C4-2B (cell line): ENCODE measurements around the gene IL16.

Experiments used
- ZFX ChIP-seq: fragments of 450-650 bp; IDR thresholded peaks from 2 replicates; pipeline ENCODE4 v1.6.1; 2017
- TF ChIP-seq, protein P1 (sequence below): fragments of 450-650 bp; conservative IDR thresholded peaks from 2 replicates; pipeline ENCODE4 v1.5.1; 2017; ENCODE audit warnings: mild to moderate bottlenecking

DNA sequence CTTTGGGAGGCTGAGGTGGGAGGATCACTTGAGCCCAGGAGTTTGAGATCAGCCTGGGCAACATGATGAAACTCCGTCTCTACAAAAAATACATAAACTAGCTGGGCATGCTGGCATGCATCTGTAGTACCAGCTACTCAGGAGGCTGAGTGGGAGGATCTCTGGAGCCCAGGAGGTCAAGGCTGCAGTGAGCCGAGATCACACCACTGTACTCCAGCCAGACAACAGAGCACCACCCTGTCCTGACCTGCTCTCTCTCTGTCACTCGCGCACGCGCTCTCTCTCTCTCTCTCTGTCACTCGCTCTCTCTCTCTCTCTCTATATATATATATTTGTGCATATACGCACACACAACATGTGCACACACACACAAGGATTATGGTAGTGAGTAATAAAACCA, 61.8 kb downstream of the IL16 start:
- TF ChIP-seq, protein P1, sequence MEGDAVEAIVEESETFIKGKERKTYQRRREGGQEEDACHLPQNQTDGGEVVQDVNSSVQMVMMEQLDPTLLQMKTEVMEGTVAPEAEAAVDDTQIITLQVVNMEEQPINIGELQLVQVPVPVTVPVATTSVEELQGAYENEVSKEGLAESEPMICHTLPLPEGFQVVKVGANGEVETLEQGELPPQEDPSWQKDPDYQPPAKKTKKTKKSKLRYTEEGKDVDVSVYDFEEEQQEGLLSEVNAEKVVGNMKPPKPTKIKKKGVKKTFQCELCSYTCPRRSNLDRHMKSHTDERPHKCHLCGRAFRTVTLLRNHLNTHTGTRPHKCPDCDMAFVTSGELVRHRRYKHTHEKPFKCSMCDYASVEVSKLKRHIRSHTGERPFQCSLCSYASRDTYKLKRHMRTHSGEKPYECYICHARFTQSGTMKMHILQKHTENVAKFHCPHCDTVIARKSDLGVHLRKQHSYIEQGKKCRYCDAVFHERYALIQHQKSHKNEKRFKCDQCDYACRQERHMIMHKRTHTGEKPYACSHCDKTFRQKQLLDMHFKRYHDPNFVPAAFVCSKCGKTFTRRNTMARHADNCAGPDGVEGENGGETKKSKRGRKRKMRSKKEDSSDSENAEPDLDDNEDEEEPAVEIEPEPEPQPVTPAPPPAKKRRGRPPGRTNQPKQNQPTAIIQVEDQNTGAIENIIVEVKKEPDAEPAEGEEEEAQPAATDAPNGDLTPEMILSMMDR: no peak
- no peak for TF ChIP-seq ZFX
